HuH-7 (cell line): Measurements from ENCODE around the gene LY6G6C.
A peak's percentile ranks its signal among the peaks of the same experiment; 100 is the strongest.

Experiments used
- DNase-seq: peaks from one replicate; pipeline ENCODE4 v3.0.0; 2011; ENCODE audit warnings: low spot score

The LY6G6C gene

GRCh38 chr6:31680226-31681134, 41.1 kb downstream of the LY6G6C start, which contains the start of gene LY6G5C:
Gene LY6G5C (minus strand): TSS chr6:31681067. CDS start chr6:31680373, 694 bp downstream.
- peak; percentile 73 for DNase-seq

- DNase-seq = no peak
Observed at GRCh38 chr6:31677955-31678354, 43.6 kb downstream of the LY6G6C start.

DNA sequence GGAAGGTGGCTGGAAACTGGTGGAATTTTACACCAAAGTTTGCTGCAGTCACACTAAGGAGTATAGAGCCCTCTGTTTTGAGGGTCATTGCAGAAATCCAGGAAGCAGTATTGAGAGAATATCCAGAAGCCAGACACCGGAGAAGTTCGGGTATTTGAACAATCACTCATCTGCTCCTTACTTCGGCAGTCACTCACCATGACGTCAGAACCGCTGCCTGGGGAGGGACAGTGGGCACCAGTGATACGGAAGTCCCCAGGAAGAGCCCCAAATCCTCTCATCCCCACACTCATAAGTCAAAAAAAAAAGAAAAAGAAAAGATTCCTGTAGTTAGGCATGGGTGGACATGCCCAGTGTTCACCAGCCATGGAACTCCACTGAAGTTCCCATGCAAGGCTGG, 44.6 kb downstream of the LY6G6C start:
- no peak for DNase-seq

- no peak for DNase-seq
Observed at GRCh38 chr6:31676322-31676903, 45.1 kb downstream of the LY6G6C start.

DNA sequence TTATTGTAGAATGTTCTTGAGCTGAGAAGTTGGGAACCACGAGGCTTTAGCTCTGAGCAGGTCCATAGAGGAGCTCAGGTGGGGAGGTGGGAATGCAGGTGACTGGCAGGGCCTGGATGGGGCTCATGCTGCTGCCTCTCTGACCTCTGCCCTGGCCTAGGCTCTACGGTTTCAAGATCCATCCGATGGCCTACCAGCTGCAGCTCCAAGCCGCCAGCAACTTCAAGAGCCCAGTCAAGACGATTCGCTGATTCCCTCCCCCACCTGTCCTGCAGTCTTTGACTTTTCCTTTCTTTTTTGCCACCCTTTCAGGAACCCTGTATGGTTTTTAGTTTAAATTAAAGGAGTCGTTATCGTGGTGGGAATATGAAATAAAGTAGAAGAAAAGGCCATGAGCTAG, 51.9 kb downstream of the LY6G6C start, which contains the start of gene LY6G5B:
LY6G5B (plus strand) TSS at position 301 of the 400 bp plus-strand sequence. CDS start 975 bp downstream, outside the sequence.
- no peak for DNase-seq
